ENCODE results near the gene NT5DC1.

DNA sequence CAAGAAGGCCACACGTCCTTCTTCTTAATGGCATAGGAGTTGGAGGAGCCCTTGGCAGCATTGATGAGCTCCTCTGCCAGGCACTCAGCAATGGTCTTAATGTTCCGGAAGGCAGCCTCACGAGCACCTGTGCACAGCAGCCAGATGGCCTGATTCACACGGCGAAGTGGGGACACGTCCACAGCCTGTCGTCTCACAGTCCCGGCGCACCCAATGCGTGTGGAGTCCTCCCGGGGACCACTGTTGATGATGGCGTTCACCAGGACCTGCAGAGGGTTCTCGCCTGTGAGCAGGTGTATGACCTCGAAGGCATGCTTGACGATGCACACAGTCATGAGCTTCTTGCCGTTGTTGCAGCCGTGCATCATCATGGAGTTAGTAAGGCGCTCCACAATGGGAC lies 157.9 kb downstream of the NT5DC1 start:
- TF ChIP-seq, protein P1, sequence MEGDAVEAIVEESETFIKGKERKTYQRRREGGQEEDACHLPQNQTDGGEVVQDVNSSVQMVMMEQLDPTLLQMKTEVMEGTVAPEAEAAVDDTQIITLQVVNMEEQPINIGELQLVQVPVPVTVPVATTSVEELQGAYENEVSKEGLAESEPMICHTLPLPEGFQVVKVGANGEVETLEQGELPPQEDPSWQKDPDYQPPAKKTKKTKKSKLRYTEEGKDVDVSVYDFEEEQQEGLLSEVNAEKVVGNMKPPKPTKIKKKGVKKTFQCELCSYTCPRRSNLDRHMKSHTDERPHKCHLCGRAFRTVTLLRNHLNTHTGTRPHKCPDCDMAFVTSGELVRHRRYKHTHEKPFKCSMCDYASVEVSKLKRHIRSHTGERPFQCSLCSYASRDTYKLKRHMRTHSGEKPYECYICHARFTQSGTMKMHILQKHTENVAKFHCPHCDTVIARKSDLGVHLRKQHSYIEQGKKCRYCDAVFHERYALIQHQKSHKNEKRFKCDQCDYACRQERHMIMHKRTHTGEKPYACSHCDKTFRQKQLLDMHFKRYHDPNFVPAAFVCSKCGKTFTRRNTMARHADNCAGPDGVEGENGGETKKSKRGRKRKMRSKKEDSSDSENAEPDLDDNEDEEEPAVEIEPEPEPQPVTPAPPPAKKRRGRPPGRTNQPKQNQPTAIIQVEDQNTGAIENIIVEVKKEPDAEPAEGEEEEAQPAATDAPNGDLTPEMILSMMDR (IDR thresholded peaks at IDR 0.05), result no peak
- TF ChIP-seq POLR2A (IDR thresholded peaks at IDR 0.05) (no peak), EP300 (IDR thresholded peaks at IDR 0.05) (no peak)
